HG03575 (cell line): ENCODE measurements around the gene CLEC18B.
"Not testable (repeated sequence)": the region's sequence is repeated elsewhere in the genome, so short reads cannot be mapped to it uniquely, and the experiment has no call there.

ENCODE experiments used
- ATAC-seq: cut with Tn5 transposase; IDR thresholded peaks from one replicate; pipeline ENCODE4 v1.9.1; 2021; ENCODE audit not compliant: unreplicated experiment, insufficient number of reproducible peaks, low FRiP score; ENCODE audit errors: extremely low read depth

The CLEC18B gene

DNA sequence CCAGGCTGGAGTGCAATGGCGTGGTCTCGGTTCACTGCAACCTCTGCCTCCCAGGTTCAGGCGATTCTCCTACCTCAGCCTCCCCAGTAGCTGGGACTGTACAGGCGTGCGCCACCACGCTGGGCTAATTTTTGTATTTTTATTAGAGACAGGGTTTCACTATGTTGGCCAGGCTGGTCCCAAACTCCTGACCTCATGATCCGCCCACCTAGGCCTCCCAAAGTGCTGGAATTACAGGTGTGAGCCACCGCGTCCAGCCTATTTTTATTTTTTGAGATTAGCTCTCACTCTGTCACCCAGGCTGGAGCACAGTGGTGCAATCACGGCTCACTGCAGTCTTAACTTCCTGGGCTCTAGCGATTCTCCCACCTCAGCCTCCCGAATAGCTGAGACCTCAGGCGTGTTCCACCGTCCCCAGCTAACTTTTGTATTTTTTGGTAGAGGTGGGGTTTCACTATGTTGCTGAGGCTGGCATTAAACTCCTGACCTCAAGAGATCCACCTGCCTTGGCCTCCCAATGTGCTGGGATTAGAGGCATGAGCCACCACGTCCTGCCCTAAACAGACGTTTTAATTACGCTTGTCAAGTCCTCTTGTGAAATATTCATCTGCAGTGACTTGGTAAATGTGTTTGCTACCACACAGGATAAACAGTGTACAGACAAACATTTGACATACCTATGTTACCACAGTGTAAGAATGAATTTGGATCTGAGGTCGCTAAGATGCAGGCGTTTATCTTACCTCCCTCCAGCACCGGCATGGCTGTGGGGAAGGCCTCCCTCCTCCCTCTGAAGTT, 50.7 kb downstream of the CLEC18B start:
- not testable (repeated sequence) for ATAC-seq

DNA sequence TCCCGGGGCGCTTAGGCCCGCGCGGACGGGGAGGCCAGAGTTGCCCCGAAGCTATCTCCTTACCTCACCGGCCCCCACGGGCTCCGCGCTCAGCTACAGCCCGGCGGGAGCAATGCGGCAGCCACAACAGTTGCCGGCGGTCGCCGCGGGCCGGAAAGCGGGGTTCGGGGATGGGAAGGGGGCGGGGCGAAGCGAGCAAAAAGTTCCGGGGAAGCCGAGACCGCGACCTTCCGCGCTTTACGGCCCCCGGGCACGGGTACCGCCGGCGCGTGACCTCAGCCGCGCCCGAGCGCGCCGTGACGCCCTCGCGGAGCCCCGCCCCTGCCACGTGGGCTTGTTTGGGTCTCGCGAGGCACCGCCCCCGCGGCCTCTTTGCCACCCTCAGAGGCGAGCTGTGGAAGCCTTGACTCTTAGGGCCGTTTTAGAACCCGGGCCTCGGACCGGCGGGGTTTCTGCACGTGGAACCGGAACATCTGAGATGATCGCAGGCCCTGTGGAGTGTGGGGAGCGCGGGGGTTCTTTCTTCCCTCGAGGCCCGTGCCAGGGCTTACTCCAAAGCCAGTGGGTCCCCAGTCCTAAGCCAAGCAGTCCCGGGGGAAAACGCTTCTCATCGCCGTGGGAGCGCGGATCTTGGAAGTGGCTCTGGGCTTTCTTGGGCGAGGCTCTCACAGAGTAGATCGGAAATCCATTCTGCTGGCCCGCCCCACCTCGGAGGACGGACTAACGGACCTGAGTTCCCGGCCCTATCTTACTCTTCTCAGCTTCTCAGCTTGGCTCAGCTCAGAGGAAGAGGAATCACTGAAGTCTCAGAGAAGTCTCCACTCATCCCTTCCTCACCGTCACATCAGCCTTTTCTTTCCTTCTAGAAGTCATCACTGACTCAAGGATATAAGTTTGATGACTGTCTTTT, 53.0 kb downstream of the CLEC18B start:
- ATAC-seq, result peak; percentile 55

DNA sequence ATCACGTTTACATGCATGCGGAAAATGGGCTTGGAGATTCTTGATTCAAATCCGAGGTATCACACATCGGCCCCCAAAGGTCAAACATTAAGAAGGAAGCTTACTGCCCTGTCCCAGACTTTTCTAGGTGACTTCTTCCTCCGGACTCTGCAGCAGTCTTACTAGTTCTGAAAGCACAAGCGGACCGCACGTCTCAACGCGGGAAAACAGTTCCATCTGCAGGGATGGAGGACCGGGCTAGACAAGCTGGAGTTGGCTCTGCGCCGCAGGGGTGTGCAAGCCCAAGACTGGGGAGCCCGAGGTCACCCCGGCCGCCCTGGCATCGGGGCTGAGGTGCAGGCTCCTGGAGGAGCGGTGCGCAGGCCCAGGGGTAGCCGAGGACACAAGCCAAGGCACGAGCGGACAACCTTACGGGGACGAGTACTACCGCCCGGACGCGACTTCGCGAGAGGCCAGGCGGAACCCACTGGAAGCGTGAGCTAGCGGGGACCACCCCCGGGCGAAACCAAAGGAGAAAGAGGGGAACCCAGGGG, 53.7 kb downstream of the CLEC18B start:
- peak; percentile 24 for ATAC-seq

DNA sequence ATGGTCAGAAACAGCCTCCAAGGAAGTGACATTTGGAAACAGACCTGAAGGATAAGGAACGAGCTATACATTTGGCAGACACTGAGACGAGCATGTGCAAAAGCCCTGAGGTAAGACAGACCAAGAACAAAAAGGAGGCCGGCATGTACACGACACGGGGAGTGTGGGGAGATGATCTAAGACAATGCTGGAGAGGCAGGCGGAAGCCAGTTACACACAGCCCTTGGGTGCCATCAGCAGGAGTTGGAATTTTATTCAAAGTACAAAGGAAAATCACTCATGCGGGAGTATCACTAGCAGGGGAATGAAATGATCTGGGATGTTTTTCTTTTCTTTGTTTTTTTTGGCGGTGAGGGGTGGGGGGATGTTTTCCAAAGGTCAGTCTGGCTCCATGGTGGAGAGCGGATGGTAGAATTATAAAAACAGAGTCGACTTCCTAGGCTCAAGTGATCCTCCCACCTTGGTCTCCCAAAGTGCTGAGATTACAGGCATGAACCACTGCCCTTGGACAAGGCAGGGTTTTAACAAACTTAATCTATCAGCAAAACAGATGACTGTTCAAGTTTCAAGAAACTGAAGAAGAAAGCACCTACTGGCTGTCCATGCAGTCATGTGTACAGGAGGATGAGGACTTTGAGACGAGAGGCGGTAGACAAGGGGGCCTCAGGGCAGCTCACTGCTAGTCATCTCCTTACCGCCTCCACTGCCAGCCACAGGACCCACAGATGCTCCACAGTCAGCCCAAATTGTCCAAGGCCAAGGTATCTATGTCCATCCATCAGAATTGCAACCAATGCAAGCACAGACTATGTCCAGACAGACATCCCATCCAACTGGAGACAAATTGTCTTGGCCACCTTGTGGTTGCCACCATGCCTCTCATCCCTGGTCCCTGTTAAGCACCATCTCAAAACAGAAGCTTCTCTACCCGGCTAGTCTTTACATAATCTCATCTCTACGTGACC, 59.4 kb downstream of the CLEC18B start:
- ATAC-seq, result not testable (repeated sequence)
